Inflammatory macrophage treated with lipopolysaccharide for 1 hour (primary cell): Measurements from ENCODE around the gene FANCM.
"Not testable (repeated sequence)": the region's sequence is repeated elsewhere in the genome, so short reads cannot be mapped to it uniquely, and the experiment has no call there.

Source experiments
- DNase-seq, 2 donors: peaks; one replicate each; pipeline ENCODE4 v3.0.0-alpha.2; 2020 to 2022

Gene FANCM

DNA sequence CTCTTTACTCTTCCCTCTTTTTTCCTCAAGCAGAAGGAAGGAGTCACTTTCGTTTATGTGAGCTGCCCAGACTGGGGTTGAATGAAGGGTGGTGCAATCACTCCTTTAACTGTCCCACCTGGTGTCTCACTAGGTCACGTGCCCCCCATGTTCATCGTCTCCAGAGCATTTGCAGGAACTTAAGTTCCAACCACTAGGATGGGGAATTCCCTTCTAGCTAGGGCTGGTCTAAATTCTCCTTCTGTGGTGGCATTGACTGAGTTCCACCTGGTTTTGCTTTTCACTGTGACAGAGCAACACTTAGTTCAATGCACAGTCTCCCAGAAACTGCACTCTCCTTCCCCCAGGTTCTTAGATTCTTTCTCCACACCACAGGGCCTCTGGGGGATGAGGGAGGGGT lies 9.5 kb downstream of the FANCM start:
- no peak for DNase-seq

DNA sequence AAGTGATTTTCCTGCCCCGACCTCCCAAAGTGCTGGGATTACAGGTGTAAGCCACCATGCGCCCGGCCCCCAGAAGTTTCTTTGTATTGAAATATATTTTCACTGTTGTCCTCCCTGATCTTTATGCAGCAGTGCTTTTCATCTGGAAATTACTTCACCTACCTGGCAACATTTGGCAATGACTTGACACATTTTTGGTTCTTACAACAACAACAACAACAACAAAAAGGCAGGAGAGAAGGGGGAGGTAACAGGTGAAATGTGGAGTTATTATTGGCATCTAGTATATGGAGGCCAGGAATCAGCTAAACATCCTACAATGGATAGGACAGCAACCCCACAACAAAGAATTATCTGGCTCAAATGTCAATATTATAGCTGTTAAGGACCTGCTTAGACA lies 13.9 kb downstream of the FANCM start:
- no peak for DNase-seq

DNA sequence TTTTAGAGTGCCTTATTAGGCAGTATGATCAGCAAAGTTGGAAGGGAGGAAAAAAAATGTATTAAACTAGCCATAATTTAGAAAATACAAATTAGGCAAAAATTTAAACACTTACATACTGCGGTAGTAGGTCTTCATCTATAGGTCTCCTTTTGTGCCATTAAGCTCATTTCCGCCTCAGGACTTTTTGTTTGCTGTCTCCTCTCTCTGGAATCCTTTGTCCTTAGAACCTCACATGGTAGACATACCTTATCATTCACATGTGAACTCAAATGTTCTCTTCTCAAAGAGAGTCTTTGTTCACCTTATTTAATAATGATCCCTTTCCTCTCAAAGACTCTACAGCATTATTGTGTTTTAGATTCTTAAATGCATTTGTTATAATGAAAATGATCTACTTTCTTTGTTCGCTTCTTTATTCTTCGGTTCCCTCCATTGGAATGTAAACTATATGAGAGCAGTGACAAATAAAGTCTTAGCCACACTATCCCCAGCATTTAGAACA lies 14.7 kb downstream of the FANCM start:
- DNase-seq: no peak

DNA sequence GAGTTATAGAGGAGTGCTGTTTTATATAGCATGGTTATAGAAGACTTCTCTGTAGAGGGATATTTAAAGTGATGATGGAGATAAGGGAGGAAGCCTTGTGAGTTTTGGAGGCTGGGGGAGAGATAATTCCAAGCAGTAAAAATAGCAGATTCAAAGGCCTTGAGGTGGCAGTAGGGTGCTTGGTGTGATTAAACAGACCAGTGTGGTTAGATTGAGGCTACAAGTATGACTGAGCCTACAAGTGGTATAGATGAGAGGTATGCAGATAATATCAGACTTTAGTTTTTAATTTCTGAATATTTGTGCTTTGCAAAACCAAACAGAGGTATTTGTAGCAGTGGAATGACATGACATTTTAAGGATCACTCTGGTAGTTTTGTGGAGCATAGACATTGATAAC lies 20.3 kb downstream of the FANCM start:
- no peak for DNase-seq

DNA sequence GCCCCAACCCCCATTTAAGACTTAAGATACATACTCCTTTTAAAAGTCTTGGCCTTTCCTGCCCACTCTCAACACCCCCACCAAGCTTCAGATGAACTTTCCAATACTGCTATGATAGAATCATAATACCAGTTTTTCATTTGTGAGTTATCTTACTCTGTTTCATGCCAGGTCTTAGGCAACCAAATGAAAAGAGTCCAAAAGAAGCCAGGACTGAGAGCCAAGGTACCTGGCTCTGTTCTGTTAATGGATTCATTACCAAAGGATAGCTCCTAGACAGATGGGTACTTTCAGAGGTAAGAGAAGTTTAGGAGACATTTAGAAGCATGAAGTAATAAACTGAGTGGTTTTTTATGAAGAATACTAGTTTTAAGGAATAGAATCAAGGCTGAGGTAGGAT lies 34.2 kb downstream of the FANCM start:
- no peak for DNase-seq

DNA sequence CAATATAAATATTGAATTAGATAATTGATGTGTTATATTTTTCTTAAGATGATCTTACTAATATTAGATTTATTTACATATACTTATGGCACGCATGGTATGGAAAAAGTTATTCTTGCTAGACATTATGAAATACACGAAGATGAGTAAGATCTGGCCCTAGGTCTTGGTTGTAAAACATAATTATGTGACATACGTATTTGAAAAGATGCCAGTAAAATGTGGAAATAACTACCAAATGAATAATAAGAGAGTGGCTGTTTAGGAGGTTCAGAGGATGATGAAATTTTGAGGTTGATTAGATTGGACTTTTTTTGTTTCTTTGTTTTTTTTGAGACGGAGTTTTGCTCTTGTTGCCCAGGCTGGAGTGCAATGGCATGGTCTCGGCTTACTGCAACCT lies 41.3 kb downstream of the FANCM start:
- DNase-seq: peak; percentile 52 to 61

DNA sequence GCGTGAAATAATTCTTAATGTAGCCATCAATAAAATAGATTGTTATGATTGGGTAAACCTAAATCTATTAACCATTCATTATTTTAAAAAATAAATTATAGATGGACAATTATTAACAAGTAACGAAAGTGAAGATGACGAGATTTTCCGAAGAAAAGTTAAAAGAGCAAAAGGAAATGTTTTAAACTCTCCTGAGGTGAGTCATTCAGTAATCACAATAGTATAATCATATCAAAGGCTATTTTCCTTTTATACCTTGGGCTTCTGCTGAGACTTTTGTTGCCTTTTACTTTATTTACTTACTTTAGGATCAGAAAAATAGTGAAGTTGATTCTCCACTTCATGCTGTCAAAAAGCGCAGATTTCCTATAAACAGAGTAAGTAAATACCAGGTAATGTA lies 45.6 kb downstream of the FANCM start:
- DNase-seq: no peak

DNA sequence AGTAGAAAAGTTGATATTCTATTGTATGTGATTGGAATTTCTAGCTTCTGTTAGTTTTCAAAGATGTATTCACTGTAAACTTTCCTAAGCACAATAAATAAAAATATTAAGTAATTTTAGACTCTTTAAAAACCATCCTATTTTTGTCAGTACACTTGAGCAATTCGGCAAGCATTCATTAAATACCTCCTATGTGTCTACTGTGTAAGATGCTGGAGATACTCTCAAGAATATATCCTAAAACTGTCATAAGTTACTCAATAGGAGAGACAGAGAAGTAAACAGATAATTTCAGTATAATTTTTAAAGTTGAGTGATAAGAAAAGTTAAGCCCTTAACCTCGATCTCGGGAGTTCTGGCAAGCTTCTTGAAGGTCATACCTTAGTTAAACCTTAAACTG lies 46.1 kb downstream of the FANCM start:
- DNase-seq: no peak

DNA sequence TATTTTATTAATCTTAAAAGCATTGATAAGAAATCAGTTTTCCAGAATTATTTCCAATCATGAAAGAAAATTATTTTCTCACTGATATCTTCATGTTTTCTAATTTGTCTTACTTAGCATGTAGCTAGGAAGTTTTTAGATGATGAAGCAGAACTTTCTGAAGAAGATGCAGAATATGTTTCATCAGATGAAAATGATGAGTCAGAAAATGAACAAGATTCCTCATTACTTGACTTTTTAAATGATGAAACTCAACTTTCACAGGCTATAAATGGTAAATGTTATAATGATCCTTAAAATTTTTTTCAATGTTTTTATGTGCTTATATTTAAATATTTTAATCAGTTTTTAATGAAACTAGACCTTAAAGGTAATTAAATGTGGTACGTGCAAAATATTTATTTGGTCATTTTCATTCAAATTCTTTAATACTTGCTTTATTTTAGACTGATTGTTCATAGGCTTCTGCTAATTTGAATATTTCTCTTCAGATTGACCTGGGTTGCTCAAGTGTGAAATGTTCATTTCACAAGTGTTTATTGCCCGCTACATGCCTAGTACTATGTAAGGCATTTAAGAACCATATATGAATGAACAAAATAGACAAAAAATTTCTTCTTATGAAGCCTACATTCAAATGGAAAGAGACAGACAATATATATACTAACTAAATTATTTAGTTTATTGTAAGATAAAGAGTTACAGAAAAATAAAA lies 49.5 kb downstream of the FANCM start:
- DNase-seq: peak in 1 of 2 donors; percentile 1

DNA sequence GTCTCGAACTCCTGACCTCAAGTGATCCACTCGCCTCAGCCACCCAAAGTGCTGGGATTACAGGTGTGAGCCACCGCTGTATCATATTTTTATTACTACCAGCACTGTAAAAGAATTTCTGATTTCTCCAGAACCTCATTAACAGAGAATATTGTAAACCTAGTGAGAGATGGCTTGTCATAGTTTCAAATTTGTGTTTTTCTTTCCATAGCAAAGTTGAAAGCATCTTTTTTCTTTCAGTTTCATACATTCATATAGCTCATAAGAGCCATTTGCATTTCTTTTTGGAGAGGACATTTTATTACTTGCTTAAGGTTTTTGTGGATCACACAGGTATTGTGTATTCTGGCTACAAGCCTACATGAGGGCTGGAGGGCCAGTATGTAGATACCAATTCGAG lies 59.2 kb downstream of the FANCM start:
- DNase-seq: no peak

DNA sequence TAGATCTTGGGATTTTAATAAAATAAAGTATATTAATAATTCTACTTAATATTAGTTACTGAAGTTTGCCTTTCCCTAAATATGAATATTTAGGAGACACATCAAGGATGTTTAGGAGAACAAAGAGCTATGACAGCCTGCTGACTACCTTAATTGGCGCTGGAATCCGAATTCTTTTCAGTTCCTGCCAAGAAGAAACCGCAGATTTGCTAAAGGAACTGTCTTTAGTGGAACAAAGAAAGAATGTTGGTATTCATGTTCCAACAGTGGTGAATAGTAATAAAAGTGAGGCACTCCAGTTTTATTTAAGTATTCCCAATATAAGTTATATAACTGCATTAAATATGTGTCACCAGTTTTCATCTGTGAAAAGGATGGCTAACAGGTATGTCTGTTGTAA lies 62.8 kb downstream of the FANCM start:
- DNase-seq: no peak

DNA sequence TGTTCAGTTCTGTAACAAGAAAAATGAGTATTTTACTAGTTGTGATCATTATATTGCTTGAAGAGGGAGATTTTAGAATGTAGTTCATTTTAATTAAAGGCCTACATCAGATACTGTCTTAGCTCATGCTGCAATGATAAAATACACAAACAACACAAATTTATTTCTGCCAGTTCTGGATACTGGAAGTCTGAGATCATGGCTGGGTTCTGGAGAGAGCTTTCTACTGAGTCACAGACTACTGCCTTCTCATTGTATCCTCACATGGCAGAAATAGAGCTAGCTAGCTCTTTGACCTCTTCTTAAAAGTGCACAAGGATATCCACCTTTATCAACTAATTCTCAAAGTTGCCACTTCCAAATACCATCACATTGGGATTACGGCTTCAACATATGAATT lies 63.5 kb downstream of the FANCM start:
- DNase-seq: no peak

DNA sequence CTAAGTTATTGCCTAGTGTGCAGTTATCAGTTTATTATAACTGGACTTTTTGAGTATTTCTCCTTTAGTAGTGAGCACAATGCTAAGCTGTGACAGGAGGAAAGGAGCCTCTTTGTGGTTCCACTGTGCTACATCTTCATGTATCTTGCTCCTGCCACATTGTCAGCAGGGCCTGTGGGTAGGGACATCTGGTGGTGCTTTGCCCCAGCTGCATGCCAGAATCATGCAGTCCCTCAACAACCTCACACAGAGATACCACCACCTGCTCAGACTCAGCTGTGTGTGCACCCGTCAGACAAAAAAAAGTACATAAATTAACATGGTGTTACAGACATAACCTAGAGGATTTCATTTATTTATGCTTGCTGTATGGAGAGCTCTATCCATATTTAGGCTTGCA lies 66.2 kb downstream of the FANCM start:
- no peak for DNase-seq

DNA sequence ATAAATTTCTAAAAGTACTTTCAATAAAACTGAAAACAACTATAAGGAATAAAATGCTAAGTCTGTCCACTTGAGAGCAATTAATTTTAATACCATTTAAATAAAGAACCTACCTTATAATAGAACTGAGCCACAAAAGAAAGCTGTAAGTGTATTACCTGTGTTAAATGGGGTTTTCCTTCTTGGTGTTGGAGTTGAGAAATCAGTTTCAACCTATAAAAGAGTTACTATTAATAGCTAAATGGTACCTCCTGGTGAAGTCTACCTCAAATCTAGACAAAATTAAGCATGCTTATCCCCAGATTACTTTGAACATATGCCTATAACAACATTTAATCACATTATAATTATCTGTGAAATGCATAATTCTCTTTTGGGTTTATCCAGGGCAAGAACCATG lies 68.5 kb downstream of the FANCM start:
- DNase-seq: no peak

DNA sequence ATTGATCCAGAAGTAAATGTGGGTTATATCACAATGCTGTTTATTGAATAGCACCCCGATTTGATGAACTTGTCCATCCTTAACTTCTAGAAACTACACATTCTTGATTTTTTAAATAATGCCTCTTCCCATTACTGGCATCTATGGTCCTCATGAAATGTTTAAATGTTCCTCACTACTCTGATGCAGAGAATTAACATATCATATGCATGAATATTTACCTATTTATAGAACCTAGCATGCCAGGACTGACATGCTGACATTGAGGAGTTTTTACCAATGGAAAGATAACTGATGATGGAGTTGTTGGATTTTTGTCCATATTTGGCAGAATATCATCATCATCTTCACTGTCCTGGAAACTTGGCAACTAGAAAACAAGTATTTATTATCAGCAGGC lies 74.4 kb downstream of the FANCM start:
- no peak for DNase-seq

DNA sequence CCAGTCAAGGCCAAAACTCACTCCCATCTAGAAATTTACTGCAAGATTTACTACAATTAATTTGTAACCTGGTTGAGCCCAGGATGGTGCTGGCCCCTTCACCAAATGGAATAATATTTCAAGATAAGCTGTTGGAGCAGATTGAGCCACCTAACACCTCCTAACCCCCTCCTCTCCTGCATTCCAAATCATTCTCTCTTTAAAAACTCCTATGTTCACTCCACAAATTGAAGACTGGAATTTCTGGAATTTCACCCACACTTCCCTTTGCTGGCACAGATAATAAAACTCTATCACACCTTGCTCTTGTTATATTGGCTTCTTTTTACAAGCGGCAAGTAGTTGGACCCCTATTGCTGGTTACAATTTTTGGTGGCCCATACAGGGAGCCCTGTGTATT lies 75.6 kb downstream of the FANCM start:
- DNase-seq: no peak

DNA sequence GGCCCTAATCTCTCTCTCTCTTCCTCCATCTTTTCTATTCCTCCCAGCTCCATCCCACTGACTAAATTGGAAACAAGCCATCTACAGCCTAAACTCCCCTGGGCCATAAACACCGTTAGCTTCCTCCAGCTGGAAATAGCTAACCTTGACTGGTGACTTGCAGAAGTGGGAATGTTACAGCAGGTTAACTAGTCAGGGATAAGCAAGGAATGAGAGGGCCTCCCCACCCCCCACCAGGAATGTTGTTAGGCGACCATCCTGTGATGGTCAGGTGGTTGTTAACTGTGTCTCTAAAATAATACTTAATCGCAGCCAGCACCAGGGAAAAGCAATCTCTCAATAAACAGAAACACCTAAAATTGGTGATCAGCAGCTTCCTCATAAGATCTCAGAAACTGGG lies 76.5 kb downstream of the FANCM start:
- no peak for DNase-seq

DNA sequence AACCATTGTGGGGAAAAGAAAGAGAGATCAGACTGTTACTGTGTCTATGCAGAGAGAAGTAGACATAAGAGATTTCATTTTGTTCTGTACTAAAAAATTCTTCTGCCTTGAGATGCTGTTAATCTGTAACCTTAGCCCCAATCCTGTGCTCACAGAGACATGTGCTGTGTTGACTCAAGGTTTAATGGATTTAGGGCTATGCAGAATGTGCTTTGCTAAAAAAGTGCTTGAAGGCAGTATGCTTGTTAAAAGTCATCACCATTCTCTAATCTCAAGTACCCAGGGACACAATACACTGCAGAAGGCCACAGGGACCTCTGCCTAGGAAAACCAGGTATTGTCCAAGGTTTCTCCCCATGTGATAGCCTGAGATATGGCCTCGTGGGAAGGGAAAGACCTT lies 78.0 kb downstream of the FANCM start:
- DNase-seq: not testable (repeated sequence)

DNA sequence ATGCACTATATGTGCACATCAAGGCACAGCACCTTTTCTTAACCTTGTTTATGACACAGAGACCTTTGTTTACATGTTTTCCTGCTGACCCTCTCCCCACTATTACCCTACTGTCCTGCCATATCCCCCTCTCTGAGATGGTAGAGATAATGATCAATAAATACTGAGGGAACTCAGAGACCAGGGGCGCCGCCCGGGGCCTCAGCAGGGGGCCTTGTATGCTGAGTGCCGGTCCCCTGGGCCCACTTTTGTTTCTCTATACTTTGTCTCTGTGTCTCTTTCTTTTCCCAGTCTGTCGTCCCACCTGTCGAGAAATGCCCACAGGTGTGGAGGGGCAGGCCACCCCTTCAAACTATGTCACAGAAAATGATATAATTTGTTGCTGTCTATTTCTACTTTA lies 78.6 kb downstream of the FANCM start:
- DNase-seq: not testable (repeated sequence)

DNA sequence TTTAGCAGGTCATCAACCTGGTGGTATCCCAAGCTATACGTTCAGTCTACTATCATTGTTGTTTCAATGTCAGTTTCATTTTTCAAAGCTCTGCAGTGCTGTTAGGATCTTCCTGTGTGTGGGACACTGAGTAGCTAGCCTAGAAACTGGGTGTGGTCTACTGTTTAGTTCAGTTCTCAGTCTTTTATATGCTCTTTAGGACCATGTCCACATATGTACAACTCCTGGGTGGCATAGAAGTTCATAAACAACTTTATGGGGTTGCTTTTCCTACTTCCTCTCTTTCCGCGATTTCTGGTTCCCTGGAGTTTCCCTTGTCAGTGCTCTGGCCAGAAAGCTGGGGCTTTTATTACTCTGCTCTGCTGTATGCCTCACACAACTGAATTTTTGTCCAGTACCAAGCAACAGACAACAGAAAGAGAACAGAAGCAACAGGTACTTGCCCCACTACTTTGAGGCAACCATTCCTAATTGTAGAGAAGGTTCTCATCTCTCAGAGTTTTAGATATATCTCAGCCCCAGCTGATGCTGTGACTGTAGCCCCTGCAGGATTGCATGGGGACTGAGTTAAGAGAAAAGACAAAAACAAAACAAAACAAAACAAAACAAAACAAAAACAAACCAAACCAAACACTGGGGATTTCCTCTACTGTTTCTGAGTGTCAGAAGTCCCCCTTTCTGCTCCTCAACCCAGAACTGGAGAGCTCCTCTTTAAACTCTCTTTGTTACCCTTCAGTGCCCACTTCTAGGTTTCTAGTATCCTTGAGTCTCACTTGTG lies 86.9 kb downstream of the FANCM start:
- DNase-seq: peak in 1 of 2 donors; percentile 3

DNA sequence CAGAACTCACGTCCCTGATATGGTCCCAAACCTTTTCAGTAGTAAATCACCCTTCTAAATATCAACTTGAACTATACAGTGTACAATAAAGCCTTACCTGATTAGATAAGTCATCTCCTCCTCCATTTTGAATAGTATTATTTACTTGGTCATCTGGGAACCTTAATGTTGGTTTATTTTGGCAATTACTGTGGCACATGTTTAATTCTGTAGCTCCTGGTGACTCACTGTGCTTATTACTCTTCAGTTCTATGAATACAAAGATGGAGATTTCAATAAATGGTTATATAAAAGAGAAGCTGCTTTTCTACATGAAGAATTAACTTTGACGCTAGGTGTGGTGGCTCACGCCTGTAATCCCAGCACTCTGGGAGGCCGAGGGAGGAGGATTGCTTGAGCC lies 91.8 kb downstream of the FANCM start:
- DNase-seq: no peak

DNA sequence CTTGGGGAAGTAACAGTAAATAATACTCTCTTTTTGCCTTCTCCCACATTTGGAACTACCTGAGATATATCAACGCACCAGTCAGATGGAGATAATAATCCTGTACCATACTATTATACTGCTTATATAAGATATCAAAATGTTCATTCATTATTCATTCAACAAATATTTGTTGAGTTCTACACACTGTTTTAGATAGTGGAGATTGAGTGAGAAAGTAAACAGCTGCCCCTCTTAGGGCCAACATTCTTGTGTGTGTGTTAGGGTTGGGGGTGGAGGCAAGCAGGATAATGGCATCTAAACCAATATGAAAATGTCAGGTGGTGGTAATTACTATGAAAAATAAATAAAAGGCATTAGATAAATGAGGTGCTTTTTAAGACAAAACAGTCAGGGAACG lies 103.3 kb downstream of the FANCM start:
- no peak for DNase-seq

DNA sequence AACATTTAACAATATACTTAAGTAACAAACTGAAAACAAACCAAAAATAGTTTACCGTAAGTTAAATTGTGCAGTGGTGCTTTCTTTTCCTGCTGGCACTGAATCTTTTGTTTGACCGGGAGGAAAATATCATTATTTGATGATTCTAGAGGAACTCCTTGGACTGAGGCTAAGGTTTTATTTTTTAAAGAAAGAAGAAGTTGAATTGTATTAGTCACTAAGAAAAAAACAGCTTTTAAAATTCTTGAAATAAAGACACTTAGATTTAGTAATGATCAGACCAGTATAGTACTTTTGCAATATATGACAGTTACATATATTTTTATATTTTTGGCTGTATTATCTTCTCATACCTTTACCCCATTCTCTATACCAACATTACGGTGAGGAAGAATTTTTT lies 107.0 kb downstream of the FANCM start:
- DNase-seq: peak; percentile 30 to 41

DNA sequence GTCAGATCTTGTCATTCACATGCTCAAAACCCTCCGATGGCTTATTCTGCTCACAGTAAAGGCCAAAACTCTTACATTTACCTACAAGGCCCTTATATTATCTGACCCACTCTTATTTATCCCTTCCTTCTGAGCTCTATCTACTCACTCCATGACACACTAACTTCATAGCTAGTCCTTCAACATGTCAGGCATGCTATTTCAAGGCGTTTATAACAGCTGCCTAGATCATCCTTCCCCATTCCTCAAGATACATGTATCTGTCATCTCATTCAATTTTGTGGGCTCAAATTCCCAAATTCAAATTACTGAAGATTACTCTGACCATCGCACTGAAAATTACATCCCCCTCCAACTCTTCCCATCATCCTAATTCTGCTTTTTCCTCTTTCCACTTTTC lies 110.4 kb downstream of the FANCM start:
- DNase-seq: no peak

DNA sequence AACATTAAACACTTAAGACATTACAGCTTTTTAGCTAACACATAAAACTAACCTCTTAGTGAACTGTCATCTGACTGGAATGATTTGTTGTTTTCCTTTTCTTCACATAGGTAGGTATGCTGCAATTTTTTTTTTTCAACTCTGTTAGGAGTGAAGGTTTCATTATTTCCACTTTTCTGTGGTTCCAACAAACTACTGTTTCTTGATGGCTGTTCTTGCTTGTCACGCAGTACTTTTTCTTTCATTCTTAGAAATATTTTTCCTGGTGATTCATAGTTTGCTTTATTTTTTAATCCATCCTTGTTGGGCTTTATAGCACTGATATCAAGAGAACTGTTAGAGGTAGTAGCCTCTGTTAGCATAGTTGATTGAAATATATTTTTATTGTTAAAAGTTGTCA lies 111.0 kb downstream of the FANCM start:
- DNase-seq: no peak
